Neuronal stem cell (in vitro differentiated cells): Measurements from ENCODE around the gene PTPRD.

Source experiments
- DNase-seq: peaks from one replicate; pipeline ENCODE4 v3.0.0-alpha.2; 2013; ENCODE audit warnings: low spot score
- H2AFZ ChIP-seq: one replicate; pipeline ENCODE4 v1.6.1; 2013; ENCODE audit warnings: mild to moderate bottlenecking, low read length, inconsistent platforms
- H2AK5ac ChIP-seq: 2 replicates; pipeline ENCODE4 v1.6.1; 2013; ENCODE audit warnings: low read depth, mild to moderate bottlenecking, inconsistent platforms, low read length, moderate library complexity, mixed read lengths
- H2BK120ac ChIP-seq: 2 replicates; pipeline ENCODE4 v1.6.1; 2013; ENCODE audit warnings: low read depth, mild to moderate bottlenecking, inconsistent platforms, low read length, moderate library complexity, mixed read lengths
- H2BK12ac ChIP-seq: one replicate; pipeline ENCODE4 v1.6.1; 2013; ENCODE audit warnings: low read length, inconsistent platforms
- H2BK15ac ChIP-seq: 2 replicates; pipeline ENCODE4 v1.6.1; 2013; ENCODE audit warnings: mild to moderate bottlenecking, low read length, inconsistent platforms, mixed read lengths
- H2BK5ac ChIP-seq: one replicate; pipeline ENCODE4 v1.6.1; 2013; ENCODE audit warnings: inconsistent platforms, mild to moderate bottlenecking, low read length, moderate library complexity
- H3K14ac ChIP-seq: one replicate; pipeline ENCODE4 v1.6.1; 2013; ENCODE audit warnings: low read length, inconsistent platforms
- H3K18ac ChIP-seq: 2 replicates; pipeline ENCODE4 v1.6.1; 2013; ENCODE audit warnings: low read length, inconsistent platforms
- H3K23ac ChIP-seq: 2 replicates; pipeline ENCODE4 v1.6.1; 2013; ENCODE audit warnings: low read depth, mild to moderate bottlenecking, mixed read lengths, low read length, inconsistent platforms; ENCODE audit not compliant: poor library complexity
- H3K27ac ChIP-seq: replicated peaks from 3 replicates; pipeline ENCODE4 v1.5.1; 2013; ENCODE audit warnings: low read length, inconsistent platforms
- H3K27me3 ChIP-seq, 3 experiments: 2 replicates each; pipeline ENCODE4 v1.6.1; 2013; ENCODE audit warnings: low read length in 3 of 3, mild to moderate bottlenecking in 2 of 3, inconsistent platforms in 1 of 3, low read depth in 1 of 3, mixed read lengths in 1 of 3, moderate library complexity in 1 of 3; ENCODE audit not compliant: control insufficient read depth in 3 of 3, insufficient read depth in 3 of 3
- H3K36me3 ChIP-seq, 2 donors: replicated peaks in 1 of 2; 2 replicates each; pipeline ENCODE4 v1.6.1; 2013; ENCODE audit warnings: low read length in 2 of 2; ENCODE audit not compliant: control insufficient read depth in 2 of 2, insufficient read depth in 2 of 2
- H3K4ac ChIP-seq: 2 replicates; pipeline ENCODE4 v1.6.1; 2013; ENCODE audit warnings: inconsistent platforms, mild to moderate bottlenecking, low read length, moderate library complexity
- H3K4me1 ChIP-seq, 2 donors: 1 replicate in 1 of 2; 2 replicates in 1 of 2; pipeline ENCODE4 v1.6.1; 2013; ENCODE audit warnings: low read length in 2 of 2, low read depth in 1 of 2; ENCODE audit not compliant: control insufficient read depth in 2 of 2, insufficient read depth in 1 of 2
- H3K4me2 ChIP-seq: one replicate; pipeline ENCODE4 v1.6.1; 2013; ENCODE audit warnings: mild to moderate bottlenecking, low read length, inconsistent platforms; ENCODE audit not compliant: insufficient read depth, poor library complexity, severe bottlenecking
- H3K4me3 ChIP-seq, 2 donors: 2 replicates each; pipeline ENCODE4 v1.5.1; 2013; ENCODE audit warnings: low read length in 2 of 2, mild to moderate bottlenecking in 2 of 2, inconsistent platforms in 1 of 2, moderate library complexity in 1 of 2
- H3K79me1 ChIP-seq: one replicate; pipeline ENCODE4 v1.6.1; 2013; ENCODE audit warnings: low read depth, mild to moderate bottlenecking, inconsistent platforms, low read length, moderate library complexity
- H3K9ac ChIP-seq: one replicate; pipeline ENCODE4 v1.6.1; 2013; ENCODE audit warnings: mild to moderate bottlenecking, low read depth, low read length, inconsistent platforms; ENCODE audit not compliant: poor library complexity
- H3K9me3 ChIP-seq, 2 donors: replicated peaks in 1 of 2; 2 replicates each; pipeline versions ENCODE3 to v1.6.1; 2013; ENCODE audit warnings: low read length in 2 of 2, mild to moderate bottlenecking in 2 of 2, inconsistent platforms in 1 of 2, low read depth in 1 of 2, mixed read lengths in 1 of 2, moderate library complexity in 1 of 2; ENCODE audit not compliant: control insufficient read depth in 2 of 2, insufficient read depth in 1 of 2
- H4K8ac ChIP-seq: one replicate; pipeline ENCODE4 v1.6.1; 2013; ENCODE audit warnings: low read depth, mild to moderate bottlenecking, inconsistent platforms, low read length, moderate library complexity
- H4K91ac ChIP-seq: one replicate; pipeline ENCODE4 v1.6.1; 2013; ENCODE audit warnings: low read length, low read depth, mild to moderate bottlenecking, inconsistent platforms; ENCODE audit not compliant: poor library complexity
- WGBS, 2 donors: extraction: QIAGEN DNeasy Blood & Tissue Kit; methylation state at CpG; one replicate each; pipeline ENCODE4 v1.1.7; 2013; ENCODE audit warnings: missing lambda C conversion rate in 2 of 2, mixed read lengths in 1 of 2; ENCODE audit not compliant: insufficient read length in 2 of 2, insufficient replicate concordance in 1 of 2; ENCODE audit errors: extremely low coverage in 2 of 2; 5-methylcytosine and 5-hydroxymethylcytosine counted together

PTPRD gene

GRCh38 chr9:10274175-10274574 is 338.6 kb downstream of the PTPRD start:
- Histone ChIP-seq H3K23ac (no peak overlapping the region), H2BK15ac (no peak overlapping the region), H3K18ac (no peak overlapping the region), H3K4me2 (no peak overlapping the region), H3K36me3 (no peaks in the 10 kb centered on the region), H3K4me1 (no peaks in the 10 kb centered on the region), H2AK5ac (no peak overlapping the region), H3K9ac (no peak overlapping the region), H4K91ac (no peak overlapping the region), H3K79me1 (no peaks in the 10 kb centered on the region), H3K27ac (no peak overlapping the region), H2BK120ac (no peak overlapping the region), H3K4ac (no peak overlapping the region), H2BK12ac (no peak overlapping the region), H2BK5ac (no peak overlapping the region), H4K8ac (no peak overlapping the region), H2AFZ (no peak overlapping the region), H3K9me3 (no peaks in the 10 kb centered on the region), H3K14ac (no peak overlapping the region), H3K4me3 (no peak overlapping the region), H3K27me3 (no peaks in the 10 kb centered on the region)
- WGBS, 2 donors: no CpG with 5 or more reads among the region's 4 CpGs
- DNase-seq: no peak

DNA sequence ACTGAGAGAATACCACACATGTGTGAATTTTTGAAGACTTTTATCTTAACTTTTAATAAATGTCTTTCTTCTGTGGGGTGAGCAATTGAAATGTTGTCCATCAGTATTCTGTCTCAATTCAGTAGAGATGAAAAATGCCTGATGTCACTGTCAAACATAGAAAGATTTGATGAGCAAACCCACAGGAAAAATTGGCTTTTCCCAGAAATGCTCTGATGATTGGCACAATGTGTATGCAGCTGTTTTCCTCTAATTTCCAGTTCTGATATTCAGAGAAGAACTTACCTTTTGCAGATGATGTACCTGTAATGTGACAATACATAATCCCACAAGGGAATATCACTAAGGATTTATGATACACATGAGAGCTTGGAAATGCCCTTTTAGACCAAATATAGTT is 340.0 kb downstream of the PTPRD start:
- Histone ChIP-seq H3K4me1 (no peaks in the 10 kb centered on the region), H2BK15ac (no peak overlapping the region), H3K14ac (no peak overlapping the region), H3K4me2 (no peak overlapping the region), H3K23ac (no peak overlapping the region), H3K9me3 (no peaks in the 10 kb centered on the region), H3K27me3 (no peaks in the 10 kb centered on the region), H4K8ac (no peak overlapping the region), H3K4me3 (no peak overlapping the region), H3K36me3 (no peaks in the 10 kb centered on the region), H4K91ac (no peak overlapping the region), H2AK5ac (no peak overlapping the region), H2BK120ac (no peak overlapping the region), H2AFZ (no peak overlapping the region), H3K27ac (no peak overlapping the region), H3K4ac (no peak overlapping the region), H3K79me1 (no peaks in the 10 kb centered on the region), H3K9ac (no peak overlapping the region), H2BK12ac (no peak overlapping the region), H2BK5ac (no peak overlapping the region), H3K18ac (no peak overlapping the region)
- DNase-seq: no peak

GRCh38 chr9:10268531-10269485 is 344.0 kb downstream of the PTPRD start:
- Histone ChIP-seq H2BK5ac (no peak overlapping the region), H3K18ac (no peak overlapping the region), H3K4me2 (no peak overlapping the region), H2BK15ac (no peak overlapping the region), H2AK5ac (no peak overlapping the region), H3K4me1 (no peaks in the 10 kb centered on the region), H3K4ac (no peak overlapping the region), H3K23ac (no peak overlapping the region), H3K27me3 (no peaks in the 10 kb centered on the region), H2BK12ac (no peak overlapping the region), H3K9me3 (peaks cover 0 to under 1% of the 10 kb centered on the region in 2 donors), H3K79me1 (no peaks in the 10 kb centered on the region), H3K4me3 (no peak overlapping the region), H3K9ac (no peak overlapping the region), H4K8ac (no peak overlapping the region), H3K27ac (no peak overlapping the region), H3K36me3 (no peaks in the 10 kb centered on the region), H4K91ac (no peak overlapping the region), H2AFZ (peak overlapping the region; percentile 81), H3K14ac (no peak overlapping the region), H2BK120ac (no peak overlapping the region)
- no CpG with 5 or more reads among the region's 8 CpGs for WGBS, 2 donors
- DNase-seq: peak; percentile 51

GRCh38 chr9:10265153-10265631 is 347.6 kb downstream of the PTPRD start:
- Histone ChIP-seq H3K27ac (no peak overlapping the region), H2BK12ac (no peak overlapping the region), H2BK15ac (no peak overlapping the region), H2BK120ac (no peak overlapping the region), H4K91ac (no peak overlapping the region), H2AFZ (peak overlapping the region; percentile 53), H2AK5ac (no peak overlapping the region), H3K23ac (no peak overlapping the region), H3K27me3 (no peaks in the 10 kb centered on the region), H3K18ac (no peak overlapping the region), H3K9me3 (peaks cover 0 to 2% of the 10 kb centered on the region in 2 donors), H3K4me1 (no peaks in the 10 kb centered on the region), H3K4me3 (no peak overlapping the region), H3K4me2 (no peak overlapping the region), H4K8ac (no peak overlapping the region), H3K4ac (no peak overlapping the region), H3K36me3 (no peaks in the 10 kb centered on the region), H3K9ac (no peak overlapping the region), H3K79me1 (no peaks in the 10 kb centered on the region), H3K14ac (no peak overlapping the region), H2BK5ac (no peak overlapping the region)
- no CpG with 5 or more reads among the region's 2 CpGs for WGBS, 2 donors
- DNase-seq: no peak
